Kidney (tissue), 14 donors: ENCODE data around the gene PCDHGB7. TPM values are rescaled to one million over a fixed set of nuclear protein-coding genes. Genes with fewer than 3 reads are reported as not detected.
"Not testable (repeated sequence)": the region's sequence is repeated elsewhere in the genome, so short reads cannot be mapped to it uniquely, and the experiment has no call there.

ENCODE experiments used
- DNase-seq, 5 donors: peaks; one replicate each; pipeline ENCODE4 v3.0.0-alpha.2; 2013 to 2020
- FAIRE-seq: peaks from 2 replicates; lab custom pipeline; 2012; peaks lifted over from hg19 to GRCh38; lab: Jason Lieb, UNC
- H3K27ac ChIP-seq, 2 donors: one replicate each; pipeline ENCODE4 v1.7.0; 2013; ENCODE audit warnings: low read depth in 2 of 2, low read length in 2 of 2, inconsistent platforms in 1 of 2
- H3K27me3 ChIP-seq: one replicate; pipeline ENCODE4 v1.7.1; 2013; ENCODE audit warnings: low read length, inconsistent platforms; ENCODE audit not compliant: control insufficient read depth, insufficient read depth
- H3K36me3 ChIP-seq, 3 donors: one replicate each; pipeline versions ENCODE4 v1.7.0 to v1.7.1; 2013; ENCODE audit warnings: low read length in 3 of 3, control low read depth in 1 of 3, inconsistent platforms in 1 of 3; ENCODE audit not compliant: insufficient read depth in 3 of 3, control insufficient read depth in 2 of 3
- H3K4me1 ChIP-seq, 3 donors: one replicate each; pipeline versions ENCODE4 v1.7.0 to v1.7.1; 2013; ENCODE audit warnings: low read length in 3 of 3, inconsistent platforms in 1 of 3, low read depth in 1 of 3; ENCODE audit not compliant: control insufficient read depth in 2 of 3, insufficient read depth in 2 of 3
- H3K4me3 ChIP-seq, 3 donors: one replicate each; pipeline versions ENCODE4 v1.7.0 to v1.8.1; 2013; ENCODE audit warnings: low read length in 3 of 3, control low read depth in 1 of 3, inconsistent platforms in 1 of 3
- H3K9ac ChIP-seq, 3 donors: one replicate each; pipeline versions ENCODE4 v1.7.0 to v1.7.1; 2013; ENCODE audit warnings: low read length in 3 of 3, control low read depth in 1 of 3, inconsistent platforms in 1 of 3
- H3K9me3 ChIP-seq, 3 donors: one replicate each; pipeline versions ENCODE4 v1.7.0 to v1.7.1; 2013; ENCODE audit warnings: low read length in 3 of 3, control low read depth in 1 of 3, inconsistent platforms in 1 of 3; ENCODE audit not compliant: control insufficient read depth in 2 of 3, insufficient read depth in 1 of 3
- CTCF ChIP-seq: IDR thresholded peaks from 3 replicates; pipeline ENCODE4 v1.5.1; 2012; ENCODE audit warnings: mild to moderate bottlenecking, moderate library complexity, borderline replicate concordance; ENCODE audit not compliant: insufficient read depth; ENCODE audit errors: extremely low read depth
- intact Hi-C: fragments of 100-400 bp; cut with DNase I; formaldehyde crosslinking; loops from one replicate; pipeline ENCODE4 v1.11.1; 2022
- polyA plus RNA-seq: library from polyadenylated mRNA; stranded (reverse); fragments of 350-450 nt; fragmentation: Illumina TruSeq; extraction: RNeasy Lipid Tissue Mini Kit (QIAGEN cat#74804); gene quantifications from one replicate; pipeline ENCODE4 v1.2.3, GENCODE V29; 2014; ENCODE audit warnings: low read depth, low replicate concordance; ENCODE audit not compliant: insufficient read depth
- total RNA-seq: library from RNA; stranded (reverse); fragmentation: NEBNext Ultra II Directional; extraction: Animal tissue kit (Norgen Biotek cat#: 25700); gene quantifications from one replicate; pipeline ENCODE4 v1.2.1, GENCODE V29; 2021
- donor health status: control.
- donor health status: control.
- donor health status: control.
- donor health status: control.
- donor health status: control.
- donor health status: DM: yes; HTN: yes; CAD: no.
- donor health status: Normal renal cell carcinoma (clear cell type).

The PCDHGB7 gene
- total and polyA plus RNA-seq, 2 donors from 2014 or later, result 1.0 to 15.1 TPM

GRCh38 chr5:141413540-141414069 lies 3.9 kb upstream of the PCDHGB7 start:
- Histone ChIP-seq H3K9me3 (peaks cover 1 to 52% (median 31%) of the 10 kb centered on the region in 3 donors), H3K9ac (no peak overlapping the region), H3K27ac (no peak overlapping the region), H3K27me3 (no peaks in the 10 kb centered on the region), H3K4me1 (no peaks in the 10 kb centered on the region), H3K36me3 (no peaks in the 10 kb centered on the region), H3K4me3 (peak overlapping the region in 2 of 3 donors; percentile 44 to 54)
- no peak for FAIRE-seq
- intact Hi-C loops, result no loop called here
- DNase-seq, result no peak
- TF ChIP-seq CTCF, result no peak

DNA sequence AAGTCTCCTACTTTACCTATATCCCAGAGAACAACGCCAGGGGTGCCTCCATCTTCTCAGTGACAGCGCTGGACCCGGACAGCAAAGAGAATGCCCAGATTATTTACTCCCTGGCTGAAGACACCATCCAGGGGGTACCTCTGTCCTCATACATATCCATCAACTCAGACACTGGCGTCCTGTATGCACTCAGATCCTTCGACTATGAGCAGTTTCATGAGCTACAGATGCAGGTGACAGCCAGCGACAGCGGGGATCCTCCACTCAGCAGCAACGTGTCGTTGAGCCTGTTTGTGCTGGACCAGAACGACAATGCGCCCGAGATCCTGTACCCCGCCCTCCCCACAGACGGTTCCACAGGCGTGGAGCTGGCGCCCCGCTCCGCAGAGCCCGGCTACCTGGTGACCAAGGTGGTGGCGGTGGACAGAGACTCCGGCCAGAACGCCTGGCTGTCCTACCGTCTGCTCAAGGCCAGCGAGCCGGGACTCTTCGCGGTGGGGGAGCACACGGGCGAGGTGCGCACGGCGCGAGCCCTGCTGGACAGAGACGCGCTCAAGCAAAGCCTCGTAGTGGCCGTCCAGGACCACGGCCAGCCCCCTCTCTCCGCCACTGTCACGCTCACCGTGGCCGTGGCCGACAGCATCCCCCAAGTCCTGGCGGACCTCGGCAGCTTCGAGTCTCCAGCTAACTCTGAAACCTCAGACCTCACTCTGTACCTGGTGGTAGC lies 2.8 kb upstream of the PCDHGB7 start:
- H3K4me3 ChIP-seq, FAIRE-seq, intact Hi-C loops, H3K27ac ChIP-seq, DNase-seq, H3K9ac ChIP-seq, H3K27me3 ChIP-seq, H3K4me1 ChIP-seq, H3K36me3 ChIP-seq: not testable (repeated sequence)
- H3K9me3 ChIP-seq, result peaks cover 1 to 52% (median 30%) of the 10 kb centered on the region in 3 donors

DNA sequence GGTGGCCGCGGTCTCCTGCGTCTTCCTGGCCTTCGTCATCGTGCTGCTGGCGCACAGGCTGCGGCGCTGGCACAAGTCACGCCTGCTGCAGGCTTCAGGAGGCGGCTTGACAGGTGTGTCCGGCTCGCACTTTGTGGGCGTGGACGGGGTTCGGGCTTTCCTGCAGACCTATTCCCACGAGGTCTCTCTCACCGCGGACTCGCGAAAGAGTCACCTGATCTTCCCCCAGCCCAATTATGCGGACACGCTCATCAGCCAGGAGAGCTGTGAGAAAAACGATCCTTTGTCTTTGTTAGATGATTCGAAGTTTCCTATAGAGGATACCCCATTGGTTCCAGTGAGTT lies 2.2 kb upstream of the PCDHGB7 start:
- H3K27me3 ChIP-seq, H3K4me1 ChIP-seq, intact Hi-C loops, FAIRE-seq, DNase-seq, H3K4me3 ChIP-seq, H3K9ac ChIP-seq, H3K36me3 ChIP-seq, H3K27ac ChIP-seq: not testable (repeated sequence)
- H3K9me3 ChIP-seq, result peaks cover 3 to 51% (median 29%) of the 10 kb centered on the region in 3 donors

DNA sequence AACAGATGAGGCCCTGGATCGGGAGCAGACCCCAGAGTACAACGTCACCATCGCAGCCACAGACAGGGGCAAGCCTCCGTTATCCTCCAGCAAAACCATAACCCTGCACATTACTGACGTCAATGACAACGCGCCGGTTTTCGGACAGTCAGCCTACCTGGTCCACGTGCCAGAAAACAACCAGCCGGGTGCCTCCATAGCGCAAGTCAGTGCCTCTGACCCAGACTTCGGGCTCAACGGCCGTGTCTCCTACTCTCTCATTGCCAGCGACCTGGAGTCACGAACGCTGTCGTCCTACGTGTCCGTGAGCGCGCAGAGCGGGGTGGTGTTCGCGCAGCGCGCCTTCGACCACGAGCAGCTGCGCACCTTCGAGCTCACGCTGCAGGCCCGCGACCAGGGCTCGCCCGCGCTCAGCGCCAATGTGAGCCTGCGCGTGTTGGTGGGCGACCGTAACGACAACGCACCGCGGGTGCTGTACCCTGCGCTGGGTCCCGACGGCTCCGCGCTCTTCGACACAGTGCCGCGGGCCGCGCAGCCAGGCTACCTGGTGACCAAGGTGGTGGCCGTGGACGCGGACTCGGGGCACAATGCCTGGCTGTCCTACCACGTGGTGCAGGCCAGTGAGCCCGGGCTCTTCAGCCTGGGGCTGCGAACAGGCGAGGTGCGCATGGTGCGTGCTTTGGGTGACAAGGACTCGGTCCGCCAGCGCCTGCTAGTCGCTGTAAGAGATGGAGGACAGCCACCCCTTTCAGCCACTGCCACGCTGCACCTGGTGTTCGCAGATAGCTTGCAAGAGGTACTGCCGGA lies 1.8 kb downstream of the PCDHGB7 start:
- intact Hi-C loops, result no loop called here
- H3K9ac ChIP-seq, result no peak overlapping the region
- no peaks in the 10 kb centered on the region for H3K36me3 ChIP-seq
- H3K9me3 ChIP-seq, result peaks cover 5 to 66% (median 34%) of the 10 kb centered on the region in 3 donors
- FAIRE-seq (no peak), DNase-seq (no peak)
- TF ChIP-seq CTCF, result no peak
- no peaks in the 10 kb centered on the region for H3K4me1 ChIP-seq
- no peaks in the 10 kb centered on the region for H3K27me3 ChIP-seq
- no peak overlapping the region for H3K27ac ChIP-seq
- H3K4me3 ChIP-seq, result peak overlapping the region in 1 of 3 donors; percentile 42
